H9 (cell line): Measurements from ENCODE around the gene B9D1. TPM values are rescaled to one million over a fixed set of nuclear protein-coding genes. Genes with fewer than 3 reads are reported as not detected.
A peak's percentile ranks its signal among the peaks of the same experiment; 100 is the strongest.

Source experiments
- DNase-seq: peaks from one replicate; pipeline ENCODE4 v3.0.0-alpha.2; 2017
- H2AFZ ChIP-seq: one replicate; pipeline ENCODE4 v1.6.1; 2013; ENCODE audit warnings: mild to moderate bottlenecking, low read length, control low read depth, moderate library complexity
- H2AK5ac ChIP-seq: 2 replicates; pipeline ENCODE4 v1.6.1; 2013; ENCODE audit warnings: low read length, control low read depth, mixed read lengths; ENCODE audit not compliant: insufficient read length
- H2BK120ac ChIP-seq: one replicate; pipeline ENCODE4 v1.6.1; 2013; ENCODE audit warnings: low read depth, mild to moderate bottlenecking, low read length, control low read depth, inconsistent platforms; ENCODE audit not compliant: poor library complexity, severe bottlenecking
- H2BK12ac ChIP-seq: 2 replicates; pipeline ENCODE4 v1.6.1; 2013; ENCODE audit warnings: low read length, control low read depth, mixed read lengths, low read depth; ENCODE audit not compliant: insufficient read length
- H2BK15ac ChIP-seq: 2 replicates; pipeline ENCODE4 v1.6.1; 2013; ENCODE audit warnings: low read depth, low read length, control low read depth
- H2BK20ac ChIP-seq: one replicate; pipeline ENCODE4 v1.6.1; 2013; ENCODE audit warnings: low read depth, mild to moderate bottlenecking, low read length, control low read depth, inconsistent platforms; ENCODE audit not compliant: poor library complexity, severe bottlenecking
- H2BK5ac ChIP-seq: 2 replicates; pipeline ENCODE4 v1.6.1; 2013; ENCODE audit warnings: low read length, control low read depth, mixed read lengths; ENCODE audit not compliant: insufficient read length
- H3K14ac ChIP-seq: 2 replicates; pipeline ENCODE4 v1.6.1; 2013; ENCODE audit warnings: low read length, control low read depth; ENCODE audit not compliant: insufficient read depth
- H3K18ac ChIP-seq: 2 replicates; pipeline ENCODE4 v1.6.1; 2013; ENCODE audit warnings: low read depth, mild to moderate bottlenecking, mixed read lengths, low read length, control low read depth; ENCODE audit not compliant: insufficient read length
- H3K23ac ChIP-seq: 2 replicates; pipeline ENCODE4 v1.6.1; 2013; ENCODE audit warnings: low read length, control low read depth, mixed read lengths, low read depth; ENCODE audit not compliant: insufficient read length
- H3K23me2 ChIP-seq: 2 replicates; pipeline ENCODE4 v1.6.1; 2013; ENCODE audit warnings: low read depth, mild to moderate bottlenecking, mixed read lengths, low read length, control low read depth; ENCODE audit not compliant: insufficient read length, poor library complexity, severe bottlenecking
- H3K27ac ChIP-seq: 2 replicates; pipeline ENCODE4 v1.5.1; 2013; ENCODE audit warnings: low read length, control low read depth, mixed read lengths, low read depth; ENCODE audit not compliant: insufficient read length
- H3K27me3 ChIP-seq: 2 replicates; pipeline ENCODE4 v1.6.1; 2013; ENCODE audit warnings: low read length, control low read depth, inconsistent platforms; ENCODE audit not compliant: insufficient read depth
- H3K4ac ChIP-seq: 2 replicates; pipeline ENCODE4 v1.6.1; 2013; ENCODE audit warnings: low read depth, mild to moderate bottlenecking, control low read depth, inconsistent platforms, low read length, moderate library complexity
- H3K4me1 ChIP-seq: 2 replicates; pipeline ENCODE4 v1.6.1; 2013; ENCODE audit warnings: low read length, control low read depth, inconsistent platforms; ENCODE audit not compliant: insufficient read depth
- H3K4me2 ChIP-seq: 2 replicates; pipeline ENCODE4 v1.6.1; 2013; ENCODE audit warnings: low read length, control low read depth, mixed read lengths; ENCODE audit not compliant: insufficient read length, insufficient read depth
- H3K56ac ChIP-seq: 2 replicates; pipeline ENCODE4 v1.6.1; 2013; ENCODE audit warnings: low read depth, mild to moderate bottlenecking, mixed read lengths, low read length, control low read depth; ENCODE audit not compliant: insufficient read length
- H3K79me1 ChIP-seq: 2 replicates; pipeline ENCODE4 v1.6.1; 2013; ENCODE audit warnings: low read depth, mild to moderate bottlenecking, moderate library complexity, low read length, control low read depth, inconsistent platforms; ENCODE audit not compliant: insufficient read depth, poor library complexity, severe bottlenecking
- H3K79me2 ChIP-seq: 2 replicates; pipeline ENCODE4 v1.6.1; 2013; ENCODE audit warnings: low read length, control low read depth, inconsistent platforms; ENCODE audit not compliant: insufficient read depth
- H3K9ac ChIP-seq: 2 replicates; pipeline ENCODE4 v1.6.1; 2013; ENCODE audit warnings: low read length, control low read depth, mixed read lengths; ENCODE audit not compliant: insufficient read length; ENCODE audit errors: extremely low read depth
- H3K9me3 ChIP-seq: one replicate; pipeline ENCODE4 v1.6.1; 2013; ENCODE audit warnings: low read depth, low read length, inconsistent platforms; ENCODE audit not compliant: control insufficient read depth
- H3T11ph ChIP-seq: one replicate; pipeline ENCODE4 v1.6.1; 2013; ENCODE audit warnings: mild to moderate bottlenecking, low read length, control low read depth, inconsistent platforms
- H4K20me1 ChIP-seq: one replicate; pipeline ENCODE4 v1.6.1; 2013; ENCODE audit not compliant: control insufficient read depth, insufficient read length, insufficient read depth
- H4K5ac ChIP-seq: 2 replicates; pipeline ENCODE4 v1.6.1; 2013; ENCODE audit warnings: low read depth, mild to moderate bottlenecking, mixed read lengths, low read length, control low read depth; ENCODE audit not compliant: insufficient read length
- H4K8ac ChIP-seq: replicated peaks from 2 replicates; pipeline ENCODE4 v1.6.1; 2013; ENCODE audit warnings: low read length, control low read depth, mixed read lengths, low read depth; ENCODE audit not compliant: insufficient read length
- H4K91ac ChIP-seq: 2 replicates; pipeline ENCODE4 v1.6.1; 2013; ENCODE audit warnings: low read depth, mild to moderate bottlenecking, moderate library complexity, mixed read lengths, low read length, control low read depth; ENCODE audit not compliant: insufficient read length
- H3K27ac Mint-ChIP-seq, 3 experiments: 2 replicates in 2 of 3; 3 replicates in 1 of 3; pipeline ENCODE4 v1.8.0; 2020 to 2021; ENCODE audit warnings: mixed read lengths in 3 of 3, mild to moderate bottlenecking in 1 of 3, moderate library complexity in 1 of 3
- H3K27me3 Mint-ChIP-seq: 2 replicates; pipeline ENCODE4 v1.8.0; 2021; ENCODE audit warnings: low read depth, mild to moderate bottlenecking, moderate library complexity, mixed read lengths
- H3K36me3 Mint-ChIP-seq, 3 experiments: 2 replicates in 2 of 3; 3 replicates in 1 of 3; pipeline ENCODE4 v1.8.0; 2020 to 2021; ENCODE audit warnings: low read depth in 3 of 3, mixed read lengths in 3 of 3; ENCODE audit not compliant: insufficient read depth in 1 of 3
- H3K4me1 Mint-ChIP-seq, 2 experiments: 2 replicates each; pipeline ENCODE4 v1.8.0; 2020; ENCODE audit warnings: mixed read lengths in 2 of 2
- H3K4me3 Mint-ChIP-seq, 2 experiments: 2 replicates in 1 of 2; 3 replicates in 1 of 2; pipeline ENCODE4 v1.8.0; 2020 to 2021; ENCODE audit warnings: mild to moderate bottlenecking in 2 of 2, mixed read lengths in 2 of 2, moderate library complexity in 1 of 2
- H3K9me3 Mint-ChIP-seq, 2 experiments: 2 replicates in 1 of 2; 3 replicates in 1 of 2; pipeline ENCODE4 v1.8.0; 2020; ENCODE audit warnings: mild to moderate bottlenecking in 2 of 2, mixed read lengths in 2 of 2, moderate library complexity in 1 of 2
- CTCF ChIP-seq: fragments of 200-600 bp; sonication (generic); conservative IDR thresholded peaks from 3 replicates; pipeline ENCODE4 v1.8.0; 2021; ENCODE audit warnings: antibody characterized with exemption, mild to moderate bottlenecking
- WGBS: extraction: QIAGEN DNeasy Blood & Tissue Kit; methylation state at CpG from one replicate; pipeline ENCODE4 v1.1.7; 2013; ENCODE audit warnings: missing lambda C conversion rate, low lambda C conversion rate, mixed read lengths; ENCODE audit not compliant: insufficient read length; ENCODE audit errors: extremely low coverage; 5-methylcytosine and 5-hydroxymethylcytosine counted together
- total RNA-seq: library from RNA; stranded (reverse); gene quantifications from 2 replicates; pipeline ENCODE4 v1.2.1, GENCODE V29; 2021

Gene B9D1
- total RNA-seq, 1 experiment from 2014 or later, result 30.4 TPM

GRCh38 chr17:19363114-19363438, 553 bp upstream of the B9D1 start:
- Histone ChIP-seq H2BK5ac (no peak overlapping the region), H2AK5ac (no peak overlapping the region), H3K79me2 (no peaks in the 10 kb centered on the region), H3K18ac (no peak overlapping the region), H3K27me3 (no peaks in the 10 kb centered on the region), H3K9ac (no peak overlapping the region), H2BK12ac (no peak overlapping the region), H3T11ph (no peak overlapping the region), H3K79me1 (no peaks in the 10 kb centered on the region), H2BK20ac (no peak overlapping the region), H4K5ac (no peak overlapping the region), H3K56ac (no peak overlapping the region), H3K23ac (no peak overlapping the region), H3K23me2 (no peaks in the 10 kb centered on the region), H4K20me1 (no peaks in the 10 kb centered on the region), H3K4me1 (no peaks in the 10 kb centered on the region), H2AFZ (no peak overlapping the region), H3K4me2 (peak overlapping the region; percentile 58), H3K27ac (no peak overlapping the region), H4K91ac (no peak overlapping the region), H2BK120ac (no peak overlapping the region), H2BK15ac (no peak overlapping the region), H3K14ac (no peak overlapping the region), H4K8ac (no peak overlapping the region), H3K9me3 (no peaks in the 10 kb centered on the region), H3K4ac (no peak overlapping the region)
- Mint-ChIP-seq H3K4me1 (peaks cover 22 to 30% of the 10 kb centered on the region in 2 experiments), H3K27ac (peak overlapping the region in 1 of 3 experiments; percentile 89; a peak in 1 of 7 replicates), H3K4me3 (peak overlapping the region; percentile 84 to 88; a peak in 4 of 5 replicates), H3K36me3 (peaks cover 8 to 19% (median 18%) of the 10 kb centered on the region in 3 experiments), H3K27me3 (peaks cover 5% of the 10 kb centered on the region; the same call in 1 of the 2 replicates), H3K9me3 (no peaks in the 10 kb centered on the region; a peak in 1 of 5 replicates)
- TF ChIP-seq CTCF, result no peak
- no peak for DNase-seq
- WGBS, result no CpG with 5 or more reads among the region's 14 CpGs
